HG03432 (cell line): ENCODE measurements around the gene ZNF717.
"Not testable (repeated sequence)": the region's sequence is repeated elsewhere in the genome, so short reads cannot be mapped to it uniquely, and the experiment has no call there.

Experiments used
- ATAC-seq: cut with Tn5 transposase; IDR thresholded peaks from one replicate; pipeline ENCODE4 v1.9.1; 2021; ENCODE audit warnings: mild to moderate bottlenecking, moderate library complexity; ENCODE audit not compliant: unreplicated experiment

The ZNF717 gene

GRCh38 chr3:75785081-75785755 lies at the start of gene ZNF717:
Gene ZNF717, minus strand, starts transcription at chr3:75785549. Its CDS starts 2,187 bp downstream, at chr3:75783362.
- not testable (repeated sequence) for ATAC-seq

- not testable (repeated sequence) for ATAC-seq
Observed at GRCh38 chr3:75831076-75831475, 45.7 kb upstream of the ZNF717 start.

- ATAC-seq: not testable (repeated sequence)
Observed at GRCh38 chr3:75818019-75818418, 32.7 kb upstream of the ZNF717 start.

- ATAC-seq: not testable (repeated sequence)
Observed at GRCh38 chr3:75816287-75817180, 31.2 kb upstream of the ZNF717 start.

GRCh38 chr3:75814797-75815196 lies 29.4 kb upstream of the ZNF717 start:
- ATAC-seq: no peak

GRCh38 chr3:75782506-75782905 lies 2.8 kb downstream of the ZNF717 start:
- no peak for ATAC-seq

- ATAC-seq: no peak
Observed at GRCh38 chr3:75781079-75781745, 4.1 kb downstream of the ZNF717 start.

GRCh38 chr3:75777742-75778141 lies 7.6 kb downstream of the ZNF717 start:
- not testable (repeated sequence) for ATAC-seq

GRCh38 chr3:75771631-75772030 lies 13.7 kb downstream of the ZNF717 start:
- not testable (repeated sequence) for ATAC-seq

GRCh38 chr3:75768303-75769017 lies 16.9 kb downstream of the ZNF717 start:
- ATAC-seq: no peak

GRCh38 chr3:75737831-75738493 lies 47.4 kb downstream of the ZNF717 start:
- ATAC-seq: no peak

- no peak for ATAC-seq
Observed at GRCh38 chr3:75727985-75728384, 57.4 kb downstream of the ZNF717 start.

GRCh38 chr3:75692061-75692460 lies 93.3 kb downstream of the ZNF717 start:
- no peak for ATAC-seq

GRCh38 chr3:75687323-75687722 lies 98.0 kb downstream of the ZNF717 start:
- ATAC-seq: no peak
